Measurements from ENCODE around the gene FMN2. TPM values are rescaled to one million over a fixed set of nuclear protein-coding genes. Genes with fewer than 3 reads are reported as not detected.

The FMN2 gene
- total RNA-seq, 3 donors from 2014 or later = 0.80 to 4.2 (median 3.3) TPM

GRCh38 chr1:240230816-240231215, 139.1 kb downstream of the FMN2 start:
- no peak for TF ChIP-seq CTCF (IDR thresholded peaks at IDR 0.05)
- no peak for TF ChIP-seq POLR2AphosphoS5 (IDR thresholded peaks at IDR 0.05)
- no peak for TF ChIP-seq POLR2A (IDR thresholded peaks at IDR 0.05)
- no peaks in the 10 kb centered on the region for H3K9me3 ChIP-seq
- intact Hi-C loops (cut with DNase I; ENCODE audit: low total_unique reads) = no loop called here
- H3K4me3 ChIP-seq = no peak overlapping the region
- no peaks in the 10 kb centered on the region for H3K36me3 ChIP-seq
- H3K27me3 ChIP-seq = no peaks in the 10 kb centered on the region
- no peak for DNase-seq (ENCODE audit: low spot score in 2 of 2)
- no peak overlapping the region for H3K27ac ChIP-seq
- H3K4me1 ChIP-seq = no peaks in the 10 kb centered on the region

GRCh38 chr1:240232530-240232929, 140.8 kb downstream of the FMN2 start:
- Histone ChIP-seq H3K9me3 (no peaks in the 10 kb centered on the region), H3K27ac (no peak overlapping the region), H3K4me1 (no peaks in the 10 kb centered on the region), H3K36me3 (no peaks in the 10 kb centered on the region), H3K4me3 (no peak overlapping the region), H3K27me3 (no peaks in the 10 kb centered on the region)
- no peak for TF ChIP-seq POLR2AphosphoS5 (IDR thresholded peaks at IDR 0.05)
- no peak for TF ChIP-seq CTCF (IDR thresholded peaks at IDR 0.05)
- no peak for TF ChIP-seq POLR2A (IDR thresholded peaks at IDR 0.05)
- no peak for DNase-seq (ENCODE audit: low spot score in 2 of 2)
- intact Hi-C loops (cut with DNase I; ENCODE audit: low total_unique reads) = no loop called here

- H3K27ac ChIP-seq = no peak overlapping the region
- H3K36me3 ChIP-seq = no peaks in the 10 kb centered on the region
- TF ChIP-seq POLR2AphosphoS5 (IDR thresholded peaks at IDR 0.05) (no peak), POLR2A (IDR thresholded peaks at IDR 0.05) (no peak), CTCF (IDR thresholded peaks at IDR 0.05) (no peak)
- no peaks in the 10 kb centered on the region for H3K4me1 ChIP-seq
- H3K27me3 ChIP-seq = no peaks in the 10 kb centered on the region
- no peak for DNase-seq (ENCODE audit: low spot score in 2 of 2)
- no peaks in the 10 kb centered on the region for H3K9me3 ChIP-seq
- H3K4me3 ChIP-seq = no peak overlapping the region
- intact Hi-C loops (cut with DNase I; ENCODE audit: low total_unique reads) = no loop called here
These were observed 143.0 kb downstream of the FMN2 start for GRCh38 chr1:240234485-240235210.

- intact Hi-C loops (cut with DNase I; ENCODE audit: low total_unique reads) = no loop called here
- Histone ChIP-seq H3K4me3 (no peak overlapping the region), H3K36me3 (no peaks in the 10 kb centered on the region), H3K9me3 (no peaks in the 10 kb centered on the region), H3K4me1 (no peaks in the 10 kb centered on the region), H3K27me3 (no peaks in the 10 kb centered on the region), H3K27ac (no peak overlapping the region)
- TF ChIP-seq POLR2AphosphoS5 (IDR thresholded peaks at IDR 0.05) (no peak), POLR2A (IDR thresholded peaks at IDR 0.05) (no peak), CTCF (IDR thresholded peaks at IDR 0.05) (no peak)
- no peak for DNase-seq (ENCODE audit: low spot score in 2 of 2)
These were observed 144.0 kb downstream of the FMN2 start for GRCh38 chr1:240235521-240236288.

- Histone ChIP-seq H3K36me3 (no peaks in the 10 kb centered on the region), H3K4me1 (no peaks in the 10 kb centered on the region), H3K4me3 (no peak overlapping the region), H3K27ac (no peak overlapping the region), H3K9me3 (no peaks in the 10 kb centered on the region), H3K27me3 (no peaks in the 10 kb centered on the region)
- DNase-seq (ENCODE audit: low spot score in 2 of 2) = no peak
- TF ChIP-seq CTCF (IDR thresholded peaks at IDR 0.05) = no peak
- no peak for TF ChIP-seq POLR2AphosphoS5 (IDR thresholded peaks at IDR 0.05)
- no peak for TF ChIP-seq POLR2A (IDR thresholded peaks at IDR 0.05)
- intact Hi-C loops (cut with DNase I; ENCODE audit: low total_unique reads) = no loop called here
These were observed 145.6 kb downstream of the FMN2 start for GRCh38 chr1:240237305-240237721.
